Gastroesophageal sphincter (tissue), 3 donors: ENCODE measurements around the gene FAM50B.

Source experiments
- EP300 ChIP-seq: sonication (generic); formaldehyde crosslinking; IDR thresholded peaks from one replicate; pipeline ENCODE4 v1.6.1; 2017; ENCODE audit warnings: antibody characterized with exemption, mild to moderate bottlenecking
- POLR2A ChIP-seq, 2 donors: fragments of 450-650 bp; IDR thresholded peaks; one replicate each; pipeline ENCODE4 v1.6.1; 2017; ENCODE audit warnings: antibody characterized with exemption in 2 of 2, mild to moderate bottlenecking in 2 of 2, moderate library complexity in 1 of 2
- POLR2AphosphoS5 ChIP-seq: sonication (generic); formaldehyde crosslinking; IDR thresholded peaks from one replicate; pipeline ENCODE4 v1.6.1; 2017; ENCODE audit warnings: antibody characterized with exemption
- TF ChIP-seq, protein P1 (sequence below), 4 experiments: fragments of 200-600 bp in 2 of 4; fragments of 450-650 bp in 2 of 4; sonication (generic) in 1 of 4; IDR thresholded peaks; one replicate each; pipeline ENCODE4 v1.5.1; 2017 to 2019; ENCODE audit warnings: antibody characterized with exemption in 4 of 4, mild to moderate bottlenecking in 2 of 4, moderate library complexity in 2 of 4

DNA sequence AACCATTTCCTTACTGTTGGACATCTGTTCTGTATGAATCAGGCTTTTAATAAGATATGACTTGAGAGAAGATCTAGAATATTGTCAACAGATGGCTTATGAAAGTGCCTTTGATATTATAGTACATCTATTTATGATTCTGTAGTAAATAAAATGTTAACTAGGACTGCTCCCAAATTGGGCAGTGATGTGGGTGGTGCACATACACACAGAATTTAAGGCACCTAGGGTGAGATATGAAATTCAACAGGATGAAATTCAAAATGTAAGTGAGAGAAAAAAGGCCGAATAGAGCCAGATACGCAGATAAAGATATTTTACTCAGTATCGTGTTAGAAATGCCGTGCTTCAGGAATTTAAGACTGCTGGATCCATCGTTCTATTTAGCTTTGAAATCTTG, 26.3 kb downstream of the FAM50B start:
- TF ChIP-seq, protein P1, sequence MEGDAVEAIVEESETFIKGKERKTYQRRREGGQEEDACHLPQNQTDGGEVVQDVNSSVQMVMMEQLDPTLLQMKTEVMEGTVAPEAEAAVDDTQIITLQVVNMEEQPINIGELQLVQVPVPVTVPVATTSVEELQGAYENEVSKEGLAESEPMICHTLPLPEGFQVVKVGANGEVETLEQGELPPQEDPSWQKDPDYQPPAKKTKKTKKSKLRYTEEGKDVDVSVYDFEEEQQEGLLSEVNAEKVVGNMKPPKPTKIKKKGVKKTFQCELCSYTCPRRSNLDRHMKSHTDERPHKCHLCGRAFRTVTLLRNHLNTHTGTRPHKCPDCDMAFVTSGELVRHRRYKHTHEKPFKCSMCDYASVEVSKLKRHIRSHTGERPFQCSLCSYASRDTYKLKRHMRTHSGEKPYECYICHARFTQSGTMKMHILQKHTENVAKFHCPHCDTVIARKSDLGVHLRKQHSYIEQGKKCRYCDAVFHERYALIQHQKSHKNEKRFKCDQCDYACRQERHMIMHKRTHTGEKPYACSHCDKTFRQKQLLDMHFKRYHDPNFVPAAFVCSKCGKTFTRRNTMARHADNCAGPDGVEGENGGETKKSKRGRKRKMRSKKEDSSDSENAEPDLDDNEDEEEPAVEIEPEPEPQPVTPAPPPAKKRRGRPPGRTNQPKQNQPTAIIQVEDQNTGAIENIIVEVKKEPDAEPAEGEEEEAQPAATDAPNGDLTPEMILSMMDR (IDR thresholded peaks at IDR 0.05), result no peak
- TF ChIP-seq EP300, result no peak
- TF ChIP-seq POLR2AphosphoS5, result no peak
- no peak for TF ChIP-seq POLR2A (IDR thresholded peaks at IDR 0.05)
